ENCODE measurements around the gene KDM4B. TPM values are rescaled to one million over a fixed set of nuclear protein-coding genes. Genes with fewer than 3 reads are reported as not detected.

The KDM4B gene
- total and polyA plus RNA-seq, 10 of the 15 experiments (the other 5 are each of a cell fraction or from before 2014, with no cell fraction given) = 0.47 to 49.6 (median 16.2) TPM

DNA sequence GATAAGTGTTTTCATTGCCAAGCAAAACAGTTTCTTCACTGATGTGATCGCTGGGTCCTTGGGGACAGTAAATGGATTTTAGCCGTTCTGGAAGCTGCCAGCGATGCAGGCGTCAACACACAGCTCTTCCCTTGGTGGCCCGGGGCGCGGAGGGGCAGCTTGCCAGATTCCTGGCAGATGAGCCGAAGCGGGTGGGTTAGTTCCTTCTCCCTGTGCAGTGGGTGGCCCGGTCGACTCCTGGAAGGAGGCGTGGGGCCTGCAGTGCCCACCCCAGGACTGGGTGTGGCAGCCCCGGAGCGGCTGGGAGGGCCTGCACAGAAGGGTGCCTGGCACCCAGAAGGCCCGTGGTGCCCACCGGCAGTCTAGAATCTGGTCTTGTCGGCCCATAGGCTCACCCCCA, 69.0 kb downstream of the KDM4B start:
- TF ChIP-seq, protein P1, sequence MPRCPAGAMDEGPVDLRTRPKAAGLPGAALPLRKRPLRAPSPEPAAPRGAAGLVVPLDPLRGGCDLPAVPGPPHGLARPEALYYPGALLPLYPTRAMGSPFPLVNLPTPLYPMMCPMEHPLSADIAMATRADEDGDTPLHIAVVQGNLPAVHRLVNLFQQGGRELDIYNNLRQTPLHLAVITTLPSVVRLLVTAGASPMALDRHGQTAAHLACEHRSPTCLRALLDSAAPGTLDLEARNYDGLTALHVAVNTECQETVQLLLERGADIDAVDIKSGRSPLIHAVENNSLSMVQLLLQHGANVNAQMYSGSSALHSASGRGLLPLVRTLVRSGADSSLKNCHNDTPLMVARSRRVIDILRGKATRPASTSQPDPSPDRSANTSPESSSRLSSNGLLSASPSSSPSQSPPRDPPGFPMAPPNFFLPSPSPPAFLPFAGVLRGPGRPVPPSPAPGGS (IDR thresholded peaks at IDR 0.05; ENCODE audit: borderline replicate concordance, insufficient read depth, low read depth, low read length, poor library complexity, severe bottlenecking) = no peak
- TF ChIP-seq, protein P2, sequence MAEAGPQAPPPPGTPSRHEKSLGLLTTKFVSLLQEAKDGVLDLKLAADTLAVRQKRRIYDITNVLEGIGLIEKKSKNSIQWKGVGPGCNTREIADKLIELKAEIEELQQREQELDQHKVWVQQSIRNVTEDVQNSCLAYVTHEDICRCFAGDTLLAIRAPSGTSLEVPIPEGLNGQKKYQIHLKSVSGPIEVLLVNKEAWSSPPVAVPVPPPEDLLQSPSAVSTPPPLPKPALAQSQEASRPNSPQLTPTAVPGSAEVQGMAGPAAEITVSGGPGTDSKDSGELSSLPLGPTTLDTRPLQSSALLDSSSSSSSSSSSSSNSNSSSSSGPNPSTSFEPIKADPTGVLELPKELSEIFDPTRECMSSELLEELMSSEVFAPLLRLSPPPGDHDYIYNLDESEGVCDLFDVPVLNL (IDR thresholded peaks at IDR 0.05; ENCODE audit: low read depth, low read length) = no peak
- TF ChIP-seq YBX1 (IDR thresholded peaks at IDR 0.05) (no peak), BMI1 (IDR thresholded peaks at IDR 0.05; ENCODE audit: borderline replicate concordance) (no peak), RELA (IDR thresholded peaks at IDR 0.05; ENCODE audit: borderline replicate concordance, partially characterized antibody) (no peak), IKZF2 (IDR thresholded peaks at IDR 0.05) (no peak)
- TF ChIP-seq, protein P3, sequence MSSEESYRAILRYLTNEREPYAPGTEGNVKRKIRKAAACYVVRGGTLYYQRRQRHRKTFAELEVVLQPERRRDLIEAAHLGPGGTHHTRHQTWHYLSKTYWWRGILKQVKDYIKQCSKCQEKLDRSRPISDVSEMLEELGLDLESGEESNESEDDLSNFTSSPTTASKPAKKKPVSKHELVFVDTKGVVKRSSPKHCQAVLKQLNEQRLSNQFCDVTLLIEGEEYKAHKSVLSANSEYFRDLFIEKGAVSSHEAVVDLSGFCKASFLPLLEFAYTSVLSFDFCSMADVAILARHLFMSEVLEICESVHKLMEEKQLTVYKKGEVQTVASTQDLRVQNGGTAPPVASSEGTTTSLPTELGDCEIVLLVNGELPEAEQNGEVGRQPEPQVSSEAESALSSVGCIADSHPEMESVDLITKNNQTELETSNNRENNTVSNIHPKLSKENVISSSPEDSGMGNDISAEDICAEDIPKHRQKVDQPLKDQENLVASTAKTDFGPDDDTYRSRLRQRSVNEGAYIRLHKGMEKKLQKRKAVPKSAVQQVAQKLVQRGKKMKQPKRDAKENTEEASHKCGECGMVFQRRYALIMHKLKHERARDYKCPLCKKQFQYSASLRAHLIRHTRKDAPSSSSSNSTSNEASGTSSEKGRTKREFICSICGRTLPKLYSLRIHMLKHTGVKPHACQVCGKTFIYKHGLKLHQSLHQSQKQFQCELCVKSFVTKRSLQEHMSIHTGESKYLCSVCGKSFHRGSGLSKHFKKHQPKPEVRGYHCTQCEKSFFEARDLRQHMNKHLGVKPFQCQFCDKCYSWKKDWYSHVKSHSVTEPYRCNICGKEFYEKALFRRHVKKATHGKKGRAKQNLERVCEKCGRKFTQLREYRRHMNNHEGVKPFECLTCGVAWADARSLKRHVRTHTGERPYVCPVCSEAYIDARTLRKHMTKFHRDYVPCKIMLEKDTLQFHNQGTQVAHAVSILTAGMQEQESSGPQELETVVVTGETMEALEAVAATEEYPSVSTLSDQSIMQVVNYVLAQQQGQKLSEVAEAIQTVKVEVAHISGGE (CRISPR knock-in tag; IDR thresholded peaks at IDR 0.05) = no peak
- Histone ChIP-seq H3K4me2 (ENCODE audit: control insufficient read depth, insufficient read depth) (no peak overlapping the region), H3K79me2 (ENCODE audit: control insufficient read depth, insufficient read depth, low read length) (no peaks in the 10 kb centered on the region), H3K27ac (ENCODE audit: control insufficient read depth, insufficient read depth) (no peak overlapping the region), H3K4me1 (ENCODE audit: control insufficient read depth, insufficient read depth, low read length) (no peaks in the 10 kb centered on the region), H2AFZ (ENCODE audit: control insufficient read depth, low read depth, low read length) (no peak overlapping the region), H4K20me1 (ENCODE audit: control insufficient read depth, insufficient read depth) (no peaks in the 10 kb centered on the region; the same call in 1 of the 2 replicates), H3K4me3 (no peak overlapping the region), H3K36me3 (ENCODE audit: control insufficient read depth in 2 of 2, insufficient read depth in 2 of 2, low read length in 1 of 2) (peaks cover 30 to 31% of the 10 kb centered on the region in 2 experiments), H3K9me3 (replicated peaks; ENCODE audit: control insufficient read depth, insufficient read depth, low read length) (no peaks in the 10 kb centered on the region), H3K27me3 (replicated peaks in 1 of 2; ENCODE audit: control insufficient read depth in 2 of 2, insufficient read depth in 2 of 2, low read length in 1 of 2) (no peaks in the 10 kb centered on the region), H3K9ac (ENCODE audit: control insufficient read depth, insufficient read depth, low read length) (no peak overlapping the region)
- 92% methylated on average over 16 of the region's 17 CpGs for WGBS (ENCODE audit: insufficient coverage, insufficient replicate concordance, low lambda C conversion rate, missing lambda C conversion rate)
- SMC1A ChIA-PET (ENCODE audit: uncharacterized antibody, unreplicated experiment) = no interaction called here
- RAD21 ChIA-PET (ENCODE audit: unreplicated experiment) = no interaction called here
- ATAC-seq = no peak
- CTCF ChIA-PET = interaction anchor here (0.5 to 0.6 kb wide), 2 partner anchors 213 to 214 kb away, joined by 3 to 4 read pairs; no protein-coding TSS in a partner anchor
- POLR2A ChIA-PET = no interaction called here
- DNase-seq (ENCODE audit: low read depth, low spot score) = no peak
- intact Hi-C loops (cut with micrococcal nuclease; ENCODE audit: unreplicated experiment) = no loop called here
- in situ Hi-C loops (cut with MboI) = no loop called here
- no peak for FAIRE-seq
- BruUV-seq (replicated peaks) = no TSS peak

Measured in GM12878 (cell line).